ENCODE measurements around the gene CYP11A1.
A peak's percentile ranks its signal among the peaks of the same experiment; 100 is the strongest.

The CYP11A1 gene

DNA sequence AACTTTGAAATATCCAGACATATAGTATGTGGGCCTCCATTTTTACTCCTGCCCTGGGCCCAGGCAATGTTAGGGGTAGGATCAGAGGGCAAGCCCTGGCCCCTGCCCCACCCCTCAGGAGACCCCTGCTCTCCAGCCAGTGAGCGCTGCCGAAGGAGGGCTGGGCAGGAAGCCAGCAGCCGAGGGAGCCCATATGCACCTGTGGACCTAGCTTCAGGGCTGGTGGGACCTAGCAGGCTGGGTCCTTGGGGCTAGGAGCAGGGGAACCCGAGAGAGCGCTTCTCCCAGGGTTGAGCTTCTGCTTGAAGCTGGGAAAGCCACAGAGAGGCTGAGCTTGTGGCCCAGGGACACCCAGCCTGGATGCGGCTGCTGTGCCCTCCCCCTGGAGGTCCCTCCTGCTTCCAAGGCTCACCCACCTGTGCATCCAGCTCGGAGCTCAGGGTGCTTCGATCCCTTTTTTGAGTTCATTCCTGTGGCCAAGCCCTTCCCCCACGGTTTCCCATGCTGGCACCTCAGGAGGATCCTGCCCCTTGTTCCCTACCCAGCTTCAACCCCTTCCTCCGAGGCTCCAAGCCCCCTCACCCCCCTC lies 21.0 kb upstream of the CYP11A1 start:
- no peak for DNase-seq (ENCODE audit: low read depth)

GRCh38 chr15:74387621-74388362 lies 20.3 kb upstream of the CYP11A1 start:
- no peak for DNase-seq (ENCODE audit: low read depth)

DNA sequence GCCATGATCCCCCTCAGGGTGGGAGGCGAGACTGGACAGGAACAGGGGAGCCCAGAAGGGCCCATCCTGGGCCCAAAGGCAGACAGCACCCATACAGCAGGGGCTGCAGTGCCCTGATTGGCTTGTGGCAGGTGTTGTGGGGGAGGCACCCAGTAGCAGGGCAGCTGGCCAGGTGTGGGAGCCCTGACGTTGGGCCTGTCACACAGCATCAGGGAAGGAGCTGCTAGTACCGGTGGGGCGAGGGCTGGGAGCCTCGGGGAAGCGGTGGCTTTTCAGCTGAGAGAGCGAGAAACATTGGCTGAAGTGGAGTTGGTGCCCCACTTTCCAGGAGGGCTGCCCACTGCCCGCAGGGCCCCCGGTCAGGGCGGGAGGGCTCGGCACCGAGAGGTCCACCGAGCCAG lies 19.7 kb upstream of the CYP11A1 start:
- no peak for DNase-seq (ENCODE audit: low read depth)

- DNase-seq (ENCODE audit: low read depth), result no peak
These were observed 19.2 kb upstream of the CYP11A1 start for GRCh38 chr15:74386496-74387140.

DNA sequence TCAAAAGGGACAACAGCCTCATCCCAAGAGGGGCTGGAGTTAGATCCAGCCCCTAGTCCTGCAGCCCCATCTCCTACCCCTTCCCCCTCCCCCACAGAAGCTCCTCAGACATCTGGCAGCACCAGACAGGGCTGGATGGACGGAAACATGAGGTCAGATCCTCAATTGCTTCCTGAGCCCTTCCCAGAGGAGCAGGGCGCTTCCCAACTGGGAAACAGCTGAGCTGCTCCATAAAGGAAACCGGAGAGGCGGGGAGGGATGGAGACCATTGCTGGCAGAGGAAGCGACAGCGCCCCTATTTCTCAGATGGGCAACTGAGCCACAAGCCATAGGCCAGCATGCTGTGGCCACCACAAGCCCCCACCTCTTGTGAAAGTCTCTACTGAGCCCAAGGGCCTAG lies 18.3 kb upstream of the CYP11A1 start:
- no peak for DNase-seq (ENCODE audit: low read depth)

GRCh38 chr15:74384881-74385643 lies 17.6 kb upstream of the CYP11A1 start:
- no peak for DNase-seq (ENCODE audit: low read depth)

GRCh38 chr15:74384566-74384880 lies 17.1 kb upstream of the CYP11A1 start:
- no peak for DNase-seq (ENCODE audit: low read depth)

- DNase-seq (ENCODE audit: low read depth), result no peak
These were observed 16.5 kb upstream of the CYP11A1 start for GRCh38 chr15:74383695-74384565.

- no peak for DNase-seq (ENCODE audit: low read depth)
These were observed 15.8 kb upstream of the CYP11A1 start for GRCh38 chr15:74383286-74383685.

DNA sequence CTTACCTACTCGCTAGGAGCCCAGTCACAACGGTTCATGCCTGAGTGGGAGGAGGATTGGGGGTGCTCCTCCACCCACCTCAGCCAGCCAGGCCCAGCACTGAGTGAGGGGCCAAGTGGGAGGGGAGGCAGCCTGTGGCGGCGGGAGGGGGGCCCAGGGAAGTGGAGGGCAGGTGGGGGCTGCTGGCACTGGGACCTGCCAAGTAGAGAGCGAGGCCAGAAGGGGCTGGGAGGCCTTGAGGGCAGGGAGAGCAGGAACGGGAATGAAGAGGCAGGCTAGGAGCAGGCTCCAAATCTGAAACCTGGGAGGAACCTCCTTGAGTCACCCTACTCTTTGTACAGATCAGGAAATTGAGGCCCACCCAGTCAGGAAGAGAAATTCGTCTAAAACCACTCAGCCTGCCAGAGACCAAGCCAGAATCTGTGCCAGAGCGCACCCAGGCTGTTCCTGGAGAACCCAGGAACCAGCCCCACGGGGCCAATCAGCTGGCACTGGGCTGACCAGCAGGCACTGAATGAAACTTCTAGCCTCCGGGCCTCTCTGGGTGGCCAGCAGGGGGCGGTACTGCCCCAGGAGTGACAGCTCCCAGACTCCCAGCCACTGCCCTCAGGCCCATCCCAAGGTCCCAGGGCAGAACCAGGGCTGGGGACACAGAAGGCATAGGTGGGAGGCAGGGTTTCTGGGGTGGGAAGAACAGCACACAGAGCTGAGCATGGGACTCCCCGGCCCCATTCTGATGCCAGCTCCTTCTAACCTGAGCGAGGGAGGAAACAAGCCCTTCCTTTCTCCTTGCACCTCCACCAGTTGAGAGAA lies 14.8 kb upstream of the CYP11A1 start:
- peak; percentile 58 for DNase-seq (ENCODE audit: low read depth)

GRCh38 chr15:74381481-74381880 lies 14.0 kb upstream of the CYP11A1 start:
- DNase-seq (ENCODE audit: low read depth), result no peak

- DNase-seq (ENCODE audit: low read depth), result no peak
These were observed 13.7 kb upstream of the CYP11A1 start for GRCh38 chr15:74381190-74381453.

DNA sequence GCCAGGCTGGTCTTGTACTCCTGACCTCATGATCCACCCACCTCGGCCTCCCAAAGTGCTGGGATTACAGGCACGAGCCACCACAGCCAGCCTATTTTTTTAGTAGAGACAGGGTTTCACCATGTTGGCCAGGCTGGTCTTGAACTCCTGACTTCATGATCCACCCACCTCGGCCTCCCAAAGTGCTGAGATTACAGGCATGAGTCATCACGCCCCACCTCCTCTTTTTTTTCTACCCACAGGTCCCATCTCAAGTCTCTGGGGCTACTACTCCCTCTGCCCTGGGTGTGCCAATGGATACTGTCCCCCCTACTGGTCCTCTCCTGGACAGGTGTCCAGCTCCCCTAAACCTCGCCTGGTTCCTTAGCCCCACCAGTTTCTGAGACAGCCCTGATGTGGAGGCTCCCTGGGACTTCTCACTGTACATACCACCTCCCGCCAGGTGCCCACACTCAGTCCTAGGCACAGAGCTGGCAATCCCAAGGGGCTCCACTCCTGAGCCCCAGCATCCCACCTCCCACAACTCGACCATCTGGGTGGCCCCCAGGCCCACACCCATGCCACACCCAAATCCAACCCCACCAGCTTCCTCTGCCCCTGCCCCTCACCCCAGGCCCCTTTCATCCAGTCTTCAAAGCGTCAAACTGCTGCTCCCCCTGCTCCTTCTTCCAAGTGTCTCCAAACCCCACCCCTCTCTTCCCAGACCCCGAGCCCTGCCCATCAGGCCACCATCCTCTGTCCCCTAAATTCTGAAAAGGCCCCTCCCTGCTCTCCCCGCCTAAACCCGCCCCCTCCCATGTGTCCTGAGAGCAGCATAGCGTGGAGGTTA lies 13.1 kb upstream of the CYP11A1 start:
- no peak for DNase-seq (ENCODE audit: low read depth)

DNA sequence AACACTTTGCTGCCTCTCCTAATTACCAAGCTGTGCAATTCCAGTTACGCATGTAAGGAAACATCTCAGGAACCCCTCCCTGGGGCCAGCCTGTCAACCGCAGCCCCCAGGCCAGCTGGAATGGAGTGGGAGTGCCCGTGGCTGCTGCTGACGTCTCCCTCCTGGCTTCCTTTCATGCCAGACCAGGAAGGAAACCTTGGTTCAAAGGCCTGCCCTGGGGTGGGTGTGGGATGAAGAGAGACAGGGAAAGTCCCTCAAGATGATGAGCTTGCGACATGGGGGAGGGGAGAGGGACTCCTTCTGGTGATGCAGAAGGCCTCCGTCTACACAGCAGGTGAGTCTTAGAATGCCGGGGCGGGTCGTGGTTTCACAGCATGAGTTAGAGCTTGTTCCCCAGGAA lies 11.4 kb upstream of the CYP11A1 start:
- no peak for DNase-seq (ENCODE audit: low read depth)

DNA sequence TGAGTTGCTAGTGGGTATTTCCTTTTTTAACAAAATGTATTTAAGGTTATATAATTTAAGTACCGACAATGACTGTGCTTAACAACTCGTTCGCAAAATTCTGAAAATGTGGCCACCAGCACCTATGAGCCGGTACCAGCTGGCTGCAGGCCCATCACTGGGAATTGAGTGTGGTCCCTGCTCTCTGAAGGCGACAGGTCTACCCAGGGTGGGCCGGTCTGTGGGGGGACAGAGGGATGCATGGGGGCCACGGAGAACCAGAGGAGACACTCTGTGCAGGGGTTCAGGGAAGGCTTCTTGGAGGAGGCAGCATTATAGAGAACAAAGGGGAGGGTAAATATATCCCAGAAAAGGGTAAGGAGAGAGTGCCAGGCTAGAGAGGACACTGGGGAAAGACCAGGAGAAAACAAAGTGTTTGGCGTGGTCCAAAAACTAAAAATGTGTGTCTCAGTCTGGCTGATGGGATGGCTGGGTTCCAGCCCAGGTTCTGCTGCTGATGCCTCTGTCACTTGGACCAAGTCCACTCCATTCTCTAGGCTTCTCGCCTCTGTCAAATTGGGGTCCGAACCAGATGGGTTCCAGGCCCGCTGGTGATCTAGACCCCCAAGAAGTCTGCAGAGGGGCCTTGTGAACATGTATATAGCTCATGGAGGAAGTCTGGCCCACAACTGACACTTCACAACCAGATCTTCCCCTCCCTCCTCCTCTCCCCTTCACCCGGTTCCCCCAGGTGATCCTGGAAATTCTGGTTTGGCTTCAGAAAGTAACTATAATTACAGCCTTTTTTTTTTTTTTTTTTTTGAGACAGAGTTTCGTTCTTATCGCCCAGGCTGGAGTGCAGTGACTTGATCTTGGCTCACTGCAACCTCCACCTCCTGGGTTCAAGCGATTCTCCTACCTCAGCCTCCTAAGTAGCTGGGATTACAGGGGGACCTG lies 10.7 kb upstream of the CYP11A1 start:
- DNase-seq (ENCODE audit: low read depth), result no peak

- no peak for DNase-seq (ENCODE audit: low read depth)
These were observed 9.6 kb upstream of the CYP11A1 start for GRCh38 chr15:74376825-74377581.

- DNase-seq (ENCODE audit: low read depth), result no peak
These were observed 8.8 kb upstream of the CYP11A1 start for GRCh38 chr15:74376226-74376625.

DNA sequence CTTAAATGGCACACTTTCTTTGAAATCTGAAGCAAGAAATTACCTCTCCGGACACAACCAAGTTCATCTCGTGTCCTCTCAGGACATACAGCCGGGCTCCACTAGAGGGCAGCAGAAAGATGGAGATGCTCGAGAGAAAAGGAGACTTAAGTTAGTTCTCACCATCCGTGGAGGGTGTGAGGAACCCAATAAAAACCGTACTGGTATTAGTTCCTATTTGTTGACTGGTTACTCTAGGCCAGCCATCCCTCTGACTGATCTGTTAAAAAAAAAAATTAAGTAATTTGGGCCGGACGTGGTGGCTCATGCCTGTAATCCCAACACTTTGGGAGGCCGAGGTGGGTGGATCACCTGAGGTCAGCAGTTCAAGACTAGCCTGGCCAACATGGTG lies 7.9 kb upstream of the CYP11A1 start:
- peak; percentile 71 for DNase-seq (ENCODE audit: low read depth)

All from T follicular helper cell (primary cell).